ENCODE results near the gene JSRP1.

The JSRP1 gene

GRCh38 chr19:2224754-2225349 lies 31.4 kb downstream of the JSRP1 start:
- Histone ChIP-seq H3K4me1 (ENCODE audit: control insufficient read depth, low read depth, low read length) (no peaks in the 10 kb centered on the region), H3K27ac (ENCODE audit: low read length) (no peak overlapping the region), H3K9me3 (ENCODE audit: control insufficient read depth, low read depth, low read length) (no peaks in the 10 kb centered on the region), H3K27me3 (ENCODE audit: control insufficient read depth, insufficient read depth, low read length) (no peaks in the 10 kb centered on the region), H3K36me3 (ENCODE audit: control insufficient read depth, low read depth, low read length) (peaks cover 21% of the 10 kb centered on the region), H3K4me3 (ENCODE audit: low read length) (no peak overlapping the region), H3K9ac (ENCODE audit: low read length) (no peak overlapping the region)

GRCh38 chr19:2223959-2224358 lies 32.3 kb downstream of the JSRP1 start:
- no peaks in the 10 kb centered on the region for H3K9me3 ChIP-seq (ENCODE audit: control insufficient read depth, low read depth, low read length)
- no peaks in the 10 kb centered on the region for H3K4me1 ChIP-seq (ENCODE audit: control insufficient read depth, low read depth, low read length)
- H3K4me3 ChIP-seq (ENCODE audit: low read length): no peak overlapping the region
- H3K9ac ChIP-seq (ENCODE audit: low read length): no peak overlapping the region
- peaks cover 19% of the 10 kb centered on the region for H3K36me3 ChIP-seq (ENCODE audit: control insufficient read depth, low read depth, low read length)
- H3K27ac ChIP-seq (ENCODE audit: low read length): no peak overlapping the region
- H3K27me3 ChIP-seq (ENCODE audit: control insufficient read depth, insufficient read depth, low read length): no peaks in the 10 kb centered on the region

DNA sequence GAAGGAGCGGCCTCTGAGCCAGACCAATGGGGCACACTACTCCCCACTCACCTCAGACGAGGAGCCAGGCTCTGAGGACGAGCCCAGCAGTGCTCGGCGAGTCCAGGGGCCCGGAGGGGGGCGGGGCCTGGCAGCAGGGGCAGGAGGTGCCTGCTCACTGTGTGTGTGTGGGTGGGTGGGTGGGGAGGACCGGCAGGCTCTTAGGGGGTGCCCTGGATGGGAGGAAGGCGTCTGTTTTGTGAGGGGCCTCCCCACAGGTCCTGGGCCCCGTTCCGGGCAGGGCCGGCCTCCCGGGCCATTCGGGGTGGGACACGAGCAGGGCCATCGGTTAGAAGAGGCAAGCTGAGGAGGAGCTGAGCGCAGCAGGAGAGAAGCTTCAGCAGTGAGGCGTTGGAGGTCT lies 32.8 kb downstream of the JSRP1 start:
- H3K36me3 ChIP-seq (ENCODE audit: control insufficient read depth, low read depth, low read length): peaks cover 16% of the 10 kb centered on the region
- no peaks in the 10 kb centered on the region for H3K27me3 ChIP-seq (ENCODE audit: control insufficient read depth, insufficient read depth, low read length)
- H3K9me3 ChIP-seq (ENCODE audit: control insufficient read depth, low read depth, low read length): no peaks in the 10 kb centered on the region
- H3K9ac ChIP-seq (ENCODE audit: low read length): no peak overlapping the region
- H3K4me3 ChIP-seq (ENCODE audit: low read length): no peak overlapping the region
- H3K4me1 ChIP-seq (ENCODE audit: control insufficient read depth, low read depth, low read length): no peaks in the 10 kb centered on the region
- no peak overlapping the region for H3K27ac ChIP-seq (ENCODE audit: low read length)

GRCh38 chr19:2221918-2222317 lies 34.3 kb downstream of the JSRP1 start:
- Histone ChIP-seq H3K4me3 (ENCODE audit: low read length) (no peak overlapping the region), H3K27ac (ENCODE audit: low read length) (no peak overlapping the region), H3K36me3 (ENCODE audit: control insufficient read depth, low read depth, low read length) (peaks cover 22% of the 10 kb centered on the region), H3K4me1 (ENCODE audit: control insufficient read depth, low read depth, low read length) (no peaks in the 10 kb centered on the region), H3K9me3 (ENCODE audit: control insufficient read depth, low read depth, low read length) (no peaks in the 10 kb centered on the region), H3K9ac (ENCODE audit: low read length) (no peak overlapping the region), H3K27me3 (ENCODE audit: control insufficient read depth, insufficient read depth, low read length) (no peaks in the 10 kb centered on the region)

DNA sequence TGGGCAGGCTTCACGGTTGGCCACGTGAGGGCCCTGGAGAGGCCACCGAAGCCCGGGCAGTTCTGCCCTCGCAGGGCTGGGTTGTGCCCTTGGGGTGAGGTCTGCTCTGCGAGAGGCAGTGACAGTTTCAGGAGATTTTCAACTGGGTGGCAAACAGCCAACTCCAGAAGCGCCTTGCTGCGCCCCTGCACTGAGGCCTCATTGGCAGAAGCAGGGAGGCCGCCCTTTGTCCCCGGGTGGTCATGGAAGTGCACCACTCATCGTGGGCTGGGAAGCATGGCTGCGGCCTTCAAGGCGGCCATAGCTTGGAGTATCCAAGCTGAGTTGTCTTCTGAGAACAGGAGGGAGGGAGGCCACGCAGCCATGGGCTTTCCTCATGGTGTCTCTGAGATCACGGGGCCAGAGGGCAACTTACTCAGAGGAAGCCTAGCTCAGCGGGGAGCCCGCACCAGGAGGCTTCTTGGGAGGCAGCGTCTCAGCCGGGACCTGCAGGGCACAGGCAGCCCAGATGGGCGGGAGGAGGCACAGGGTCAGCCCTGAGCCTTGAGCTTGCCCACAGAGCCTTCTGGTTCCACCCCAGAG lies 34.9 kb downstream of the JSRP1 start:
- H3K36me3 ChIP-seq (ENCODE audit: control insufficient read depth, low read depth, low read length): peaks cover 27% of the 10 kb centered on the region
- H3K27ac ChIP-seq (ENCODE audit: low read length): no peak overlapping the region
- no peaks in the 10 kb centered on the region for H3K9me3 ChIP-seq (ENCODE audit: control insufficient read depth, low read depth, low read length)
- no peak overlapping the region for H3K9ac ChIP-seq (ENCODE audit: low read length)
- no peak overlapping the region for H3K4me3 ChIP-seq (ENCODE audit: low read length)
- H3K4me1 ChIP-seq (ENCODE audit: control insufficient read depth, low read depth, low read length): no peaks in the 10 kb centered on the region
- no peaks in the 10 kb centered on the region for H3K27me3 ChIP-seq (ENCODE audit: control insufficient read depth, insufficient read depth, low read length)

GRCh38 chr19:2219726-2220125 lies 36.5 kb downstream of the JSRP1 start:
- no peaks in the 10 kb centered on the region for H3K9me3 ChIP-seq (ENCODE audit: control insufficient read depth, low read depth, low read length)
- no peaks in the 10 kb centered on the region for H3K4me1 ChIP-seq (ENCODE audit: control insufficient read depth, low read depth, low read length)
- peaks cover 21% of the 10 kb centered on the region for H3K36me3 ChIP-seq (ENCODE audit: control insufficient read depth, low read depth, low read length)
- H3K4me3 ChIP-seq (ENCODE audit: low read length): no peak overlapping the region
- no peaks in the 10 kb centered on the region for H3K27me3 ChIP-seq (ENCODE audit: control insufficient read depth, insufficient read depth, low read length)
- no peak overlapping the region for H3K9ac ChIP-seq (ENCODE audit: low read length)
- no peak overlapping the region for H3K27ac ChIP-seq (ENCODE audit: low read length)

DNA sequence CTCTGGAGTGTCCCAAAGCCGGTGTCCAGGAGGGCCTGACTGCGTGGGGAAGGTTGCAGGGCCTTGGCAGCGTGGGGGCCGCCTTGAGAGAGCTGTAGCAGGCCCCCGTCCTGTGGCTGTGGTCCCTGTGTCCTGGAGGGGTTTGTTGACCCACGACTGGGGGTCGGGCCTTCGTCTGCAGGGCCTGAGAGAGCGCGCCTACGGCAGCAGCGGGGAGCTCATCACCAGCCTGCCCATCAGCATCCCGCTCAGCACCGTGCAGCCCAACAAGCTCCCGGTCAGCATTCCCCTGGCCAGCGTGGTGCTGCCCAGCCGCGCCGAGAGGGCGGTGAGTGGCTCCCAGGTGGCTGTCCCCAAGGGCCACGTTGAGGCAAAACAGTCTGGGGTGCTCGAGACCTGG lies 38.6 kb downstream of the JSRP1 start:
- Histone ChIP-seq H3K9me3 (ENCODE audit: control insufficient read depth, low read depth, low read length) (no peaks in the 10 kb centered on the region), H3K4me1 (ENCODE audit: control insufficient read depth, low read depth, low read length) (no peaks in the 10 kb centered on the region), H3K4me3 (ENCODE audit: low read length) (no peak overlapping the region), H3K27ac (ENCODE audit: low read length) (no peak overlapping the region), H3K36me3 (ENCODE audit: control insufficient read depth, low read depth, low read length) (peaks cover 28% of the 10 kb centered on the region), H3K27me3 (ENCODE audit: control insufficient read depth, insufficient read depth, low read length) (no peaks in the 10 kb centered on the region), H3K9ac (ENCODE audit: low read length) (no peak overlapping the region)

DNA sequence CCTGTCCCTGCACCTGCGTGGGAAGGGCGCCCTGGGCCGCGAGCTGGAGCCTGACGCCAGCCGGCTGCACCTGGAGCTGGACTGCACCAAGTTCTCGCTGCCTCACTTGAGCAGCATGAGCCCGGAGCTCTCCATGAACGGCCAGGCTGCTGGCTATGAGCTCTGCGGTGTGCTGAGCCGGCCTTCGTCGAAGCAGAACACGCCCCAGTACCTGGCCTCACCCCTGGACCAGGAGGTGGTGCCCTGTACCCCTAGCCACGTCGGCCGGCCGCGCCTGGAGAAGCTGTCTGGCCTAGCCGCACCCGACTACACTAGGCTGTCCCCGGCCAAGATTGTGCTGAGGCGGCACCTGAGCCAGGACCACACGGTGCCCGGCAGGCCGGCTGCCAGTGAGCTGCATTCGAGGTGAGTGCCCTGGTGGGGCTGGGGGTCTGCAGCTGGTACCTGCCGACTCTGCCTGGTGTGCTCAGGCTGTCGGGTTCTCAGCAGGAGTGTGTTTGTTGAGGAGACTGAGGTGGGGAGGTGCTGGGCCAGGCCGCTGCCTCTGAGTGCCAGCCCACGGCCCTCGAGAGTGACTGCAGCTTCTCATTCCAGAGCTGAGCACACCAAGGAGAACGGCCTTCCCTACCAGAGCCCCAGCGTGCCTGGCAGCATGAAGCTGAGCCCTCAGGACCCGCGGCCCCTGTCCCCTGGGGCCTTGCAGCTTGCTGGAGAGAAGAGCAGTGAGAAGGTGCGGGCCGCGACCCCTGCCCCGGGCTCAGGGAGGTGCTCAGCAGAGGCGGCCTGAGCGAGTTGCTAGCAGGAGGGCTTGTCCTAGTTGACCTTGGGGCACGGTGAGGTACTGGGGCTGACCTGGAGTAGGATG lies 39.6 kb downstream of the JSRP1 start:
- Histone ChIP-seq H3K9ac (ENCODE audit: low read length) (no peak overlapping the region), H3K9me3 (ENCODE audit: control insufficient read depth, low read depth, low read length) (no peaks in the 10 kb centered on the region), H3K27ac (ENCODE audit: low read length) (no peak overlapping the region), H3K27me3 (ENCODE audit: control insufficient read depth, insufficient read depth, low read length) (no peaks in the 10 kb centered on the region), H3K4me3 (ENCODE audit: low read length) (no peak overlapping the region), H3K36me3 (ENCODE audit: control insufficient read depth, low read depth, low read length) (peaks cover 34% of the 10 kb centered on the region), H3K4me1 (ENCODE audit: control insufficient read depth, low read depth, low read length) (no peaks in the 10 kb centered on the region)

GRCh38 chr19:2215281-2215751 lies 40.9 kb downstream of the JSRP1 start:
- H3K9me3 ChIP-seq (ENCODE audit: control insufficient read depth, low read depth, low read length): no peaks in the 10 kb centered on the region
- peaks cover 37% of the 10 kb centered on the region for H3K36me3 ChIP-seq (ENCODE audit: control insufficient read depth, low read depth, low read length)
- H3K27ac ChIP-seq (ENCODE audit: low read length): no peak overlapping the region
- no peak overlapping the region for H3K4me3 ChIP-seq (ENCODE audit: low read length)
- no peak overlapping the region for H3K9ac ChIP-seq (ENCODE audit: low read length)
- H3K27me3 ChIP-seq (ENCODE audit: control insufficient read depth, insufficient read depth, low read length): no peaks in the 10 kb centered on the region
- no peaks in the 10 kb centered on the region for H3K4me1 ChIP-seq (ENCODE audit: control insufficient read depth, low read depth, low read length)

- Histone ChIP-seq H3K9ac (ENCODE audit: low read length) (no peak overlapping the region), H3K36me3 (ENCODE audit: control insufficient read depth, low read depth, low read length) (peaks cover 37% of the 10 kb centered on the region), H3K4me1 (ENCODE audit: control insufficient read depth, low read depth, low read length) (no peaks in the 10 kb centered on the region)
Observed at GRCh38 chr19:2214251-2214650, 42.0 kb downstream of the JSRP1 start.

DNA sequence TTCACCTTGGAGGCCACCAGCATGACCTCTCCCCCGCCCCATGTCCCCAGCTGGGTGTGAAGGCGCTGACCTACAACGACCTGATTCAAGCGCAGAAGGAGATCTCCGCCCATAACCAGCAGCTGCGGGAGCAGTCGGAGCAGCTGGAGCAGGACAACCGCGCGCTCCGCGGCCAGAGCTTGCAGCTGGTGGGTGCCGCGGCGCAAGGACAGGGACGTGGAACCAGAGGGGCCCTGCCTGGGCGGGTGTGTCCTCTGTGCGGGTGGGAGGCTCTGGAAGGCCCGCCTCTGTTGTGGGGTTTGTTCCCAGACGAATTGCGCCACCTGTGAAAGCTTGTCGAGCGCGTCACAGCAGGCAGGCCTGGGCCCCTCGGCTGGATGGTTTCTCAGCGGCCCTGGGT lies 42.4 kb downstream of the JSRP1 start:
- H3K4me1 ChIP-seq (ENCODE audit: control insufficient read depth, low read depth, low read length): no peaks in the 10 kb centered on the region
- no peak overlapping the region for H3K9ac ChIP-seq (ENCODE audit: low read length)
- peaks cover 37% of the 10 kb centered on the region for H3K36me3 ChIP-seq (ENCODE audit: control insufficient read depth, low read depth, low read length)
- no peaks in the 10 kb centered on the region for H3K9me3 ChIP-seq (ENCODE audit: control insufficient read depth, low read depth, low read length)
- H3K27me3 ChIP-seq (ENCODE audit: control insufficient read depth, insufficient read depth, low read length): no peaks in the 10 kb centered on the region
- H3K4me3 ChIP-seq (ENCODE audit: low read length): no peak overlapping the region
- H3K27ac ChIP-seq (ENCODE audit: low read length): no peak overlapping the region

More at GRCh38 chr19:2214251-2214650, 42.0 kb downstream of the JSRP1 start:
- no peaks in the 10 kb centered on the region for H3K9me3 ChIP-seq (ENCODE audit: control insufficient read depth, low read depth, low read length)
- no peaks in the 10 kb centered on the region for H3K27me3 ChIP-seq (ENCODE audit: control insufficient read depth, insufficient read depth, low read length)
- H3K27ac ChIP-seq (ENCODE audit: low read length): no peak overlapping the region
- no peak overlapping the region for H3K4me3 ChIP-seq (ENCODE audit: low read length)
